ENCODE results near the gene PRR19.
"Not testable (repeated sequence)": the region's sequence is repeated elsewhere in the genome, so short reads cannot be mapped to it uniquely, and the experiment has no call there.

Gene PRR19

GRCh38 chr19:42301646-42302203 lies at the start of gene PRR19:
TSS of gene PRR19 (plus strand) at chr19:42302132. CDS start at chr19:42309585, 7,453 bp downstream.
- no peak for DNase-seq (ENCODE audit: low spot score)

- DNase-seq (ENCODE audit: low spot score) = peak; percentile 51
These were observed 49.3 kb upstream of the PRR19 start for GRCh38 chr19:42252365-42253244.

- DNase-seq (ENCODE audit: low spot score) = peak; percentile 57
These were observed 48.5 kb upstream of the PRR19 start for GRCh38 chr19:42253245-42254088.

- DNase-seq (ENCODE audit: low spot score) = peak; percentile 64
These were observed 47.7 kb upstream of the PRR19 start for GRCh38 chr19:42254089-42254849.

- peak; percentile 93 for DNase-seq (ENCODE audit: low spot score)
These were observed 46.8 kb upstream of the PRR19 start, which contains the start of gene ERF for GRCh38 chr19:42254850-42255765. TSS of gene ERF (minus strand) at chr19:42255128. CDS start at chr19:42254999, 129 bp downstream.

GRCh38 chr19:42255766-42256745 lies 45.9 kb upstream of the PRR19 start:
- peak; percentile 44 for DNase-seq (ENCODE audit: low spot score)

GRCh38 chr19:42257842-42258241 lies 44.1 kb upstream of the PRR19 start:
- DNase-seq (ENCODE audit: low spot score) = not testable (repeated sequence)

- DNase-seq (ENCODE audit: low spot score) = no peak
These were observed 40.2 kb upstream of the PRR19 start for GRCh38 chr19:42261763-42262162.

- not testable (repeated sequence) for DNase-seq (ENCODE audit: low spot score)
These were observed 35.8 kb upstream of the PRR19 start for GRCh38 chr19:42266105-42266504.

GRCh38 chr19:42266928-42267603 lies 34.9 kb upstream of the PRR19 start:
- not testable (repeated sequence) for DNase-seq (ENCODE audit: low spot score)

GRCh38 chr19:42267644-42268141 lies 34.2 kb upstream of the PRR19 start:
- DNase-seq (ENCODE audit: low spot score) = no peak

GRCh38 chr19:42268142-42268703 lies 33.7 kb upstream of the PRR19 start:
- DNase-seq (ENCODE audit: low spot score) = peak; percentile 99

- DNase-seq (ENCODE audit: low spot score) = peak; percentile 100
These were observed 33.0 kb upstream of the PRR19 start, which contains the start of gene CIC for GRCh38 chr19:42268704-42269477. TSS of gene CIC (plus strand) at chr19:42269252. CDS start at chr19:42271784, 2,532 bp downstream.

GRCh38 chr19:42269478-42270345 lies 32.2 kb upstream of the PRR19 start:
- no peak for DNase-seq (ENCODE audit: low spot score)

- peak; percentile 84 for DNase-seq (ENCODE audit: low spot score)
These were observed 31.4 kb upstream of the PRR19 start for GRCh38 chr19:42270346-42271044.

- DNase-seq (ENCODE audit: low spot score) = no peak
These were observed 30.9 kb upstream of the PRR19 start for GRCh38 chr19:42271045-42271419.

Data from kidney tubule cell (primary cell).